ENCODE measurements around the gene OPA1.

The OPA1 gene

DNA sequence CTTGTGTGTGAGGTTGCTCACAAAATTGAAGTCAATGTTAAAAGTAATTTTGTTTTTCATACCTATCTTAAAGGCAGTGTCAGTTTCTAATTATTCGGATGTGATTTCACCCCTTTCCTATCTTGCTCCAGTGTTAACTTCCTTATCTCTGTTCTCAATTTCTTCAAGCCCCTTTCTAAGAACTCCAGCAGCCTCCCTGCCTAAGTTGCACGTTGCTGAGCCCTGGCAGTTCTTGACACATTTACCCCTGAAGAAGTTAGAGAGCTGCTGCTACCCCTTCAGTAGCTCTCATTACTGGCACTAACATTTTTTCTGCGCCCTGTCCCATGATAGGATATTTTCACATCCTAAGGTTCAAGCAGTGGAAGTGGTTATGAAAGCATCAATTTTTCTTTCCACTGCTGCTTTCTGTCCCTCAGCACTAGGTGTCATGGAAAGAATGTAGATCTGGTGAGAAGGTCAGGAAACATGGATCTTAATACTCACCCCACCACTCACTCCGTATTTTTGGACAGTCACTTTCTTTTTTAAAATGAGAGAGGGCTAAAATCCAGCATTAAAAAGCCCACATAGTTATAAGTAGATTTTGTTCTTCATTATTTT lies 62.9 kb downstream of the OPA1 start:
- no peak for DNase-seq (ENCODE audit: low spot score)

DNA sequence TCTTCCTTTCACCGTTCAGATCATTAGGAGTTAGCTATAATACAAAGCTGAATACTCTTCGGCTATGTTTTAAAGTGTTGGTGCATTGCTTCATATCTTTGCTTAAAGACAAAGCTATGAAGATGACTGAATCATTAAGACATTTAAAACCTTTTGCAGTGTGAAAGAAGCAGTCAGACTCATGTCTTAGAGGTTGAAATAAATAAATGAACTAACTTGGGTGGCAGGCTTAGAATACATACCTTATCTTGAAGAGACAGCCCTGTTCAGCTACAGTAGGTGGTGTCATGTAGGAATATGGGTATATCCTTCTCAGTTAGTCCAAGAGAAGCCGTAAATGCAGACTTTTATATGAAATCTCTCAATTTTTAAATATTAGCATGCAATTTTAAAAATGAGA lies 63.4 kb downstream of the OPA1 start:
- no peak for DNase-seq (ENCODE audit: low spot score)

DNA sequence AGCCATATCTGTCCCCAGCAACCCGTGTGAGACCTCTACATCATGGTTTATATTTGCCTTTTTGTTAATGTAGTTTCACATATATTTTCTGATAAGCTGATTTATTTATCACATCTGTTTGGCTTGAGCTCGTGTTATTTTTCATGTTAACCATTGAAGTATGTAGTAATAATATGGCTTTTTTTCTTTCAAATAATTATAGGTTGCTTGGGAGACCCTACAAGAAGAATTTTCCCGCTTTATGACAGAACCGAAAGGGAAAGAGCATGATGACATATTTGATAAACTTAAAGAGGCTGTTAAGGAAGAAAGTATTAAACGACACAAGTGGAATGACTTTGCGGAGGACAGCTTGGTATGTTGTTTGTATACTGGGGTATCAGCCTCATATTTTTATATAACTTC lies 63.9 kb downstream of the OPA1 start:
- DNase-seq (ENCODE audit: low spot score): no peak

DNA sequence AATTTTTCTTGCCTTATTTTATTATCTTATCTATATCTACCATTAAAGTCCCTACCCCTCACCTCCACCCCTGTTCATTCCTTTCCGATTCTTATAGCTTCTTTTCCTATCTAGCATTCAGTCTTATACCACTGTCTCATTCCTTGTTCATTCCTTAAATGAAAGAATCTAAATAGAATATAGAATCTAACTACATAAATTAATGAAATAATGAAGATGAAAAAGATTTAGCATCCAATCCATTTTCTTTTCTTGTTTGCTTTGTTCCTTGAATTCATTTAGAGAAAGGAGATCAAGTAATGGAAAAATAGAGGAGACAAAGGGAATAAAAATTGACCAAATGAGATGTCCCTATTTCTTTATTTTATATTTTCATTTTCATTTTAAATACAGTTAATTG lies 67.2 kb downstream of the OPA1 start:
- DNase-seq (ENCODE audit: low spot score): no peak

DNA sequence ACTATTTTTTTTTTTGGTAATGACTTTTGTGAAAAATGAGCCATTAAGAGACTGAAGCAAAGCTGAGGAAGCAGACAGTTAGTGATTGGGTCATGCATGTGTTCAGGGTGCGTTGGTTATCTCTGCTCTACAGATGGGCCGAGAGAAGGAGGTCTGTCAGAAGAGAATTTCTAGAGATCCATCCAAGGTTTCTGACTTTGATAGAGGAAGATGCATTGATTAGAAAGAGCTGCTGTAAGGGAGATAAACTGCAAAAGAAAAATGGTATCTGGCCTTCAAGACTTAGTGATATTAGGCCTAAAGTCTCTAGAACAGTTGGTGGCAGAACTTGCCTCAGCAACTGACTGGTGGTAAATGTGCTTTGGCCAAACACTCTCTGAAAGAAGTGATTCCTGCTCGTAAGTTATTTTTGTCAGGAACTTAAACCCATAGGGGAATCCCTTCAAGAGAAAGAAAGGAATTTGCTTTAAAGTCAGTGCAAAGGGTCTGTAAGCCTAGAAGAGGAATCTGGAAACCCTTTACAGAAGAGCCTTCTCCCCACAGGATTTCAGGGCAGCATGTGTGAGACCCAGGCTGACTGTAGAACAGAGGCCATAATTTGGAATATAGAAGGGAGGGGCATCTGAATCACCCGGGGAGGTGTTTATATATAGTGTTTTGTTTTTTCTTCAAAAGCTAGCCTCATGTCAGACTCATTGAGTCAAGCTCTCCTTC lies 67.8 kb downstream of the OPA1 start:
- DNase-seq (ENCODE audit: low spot score): no peak

DNA sequence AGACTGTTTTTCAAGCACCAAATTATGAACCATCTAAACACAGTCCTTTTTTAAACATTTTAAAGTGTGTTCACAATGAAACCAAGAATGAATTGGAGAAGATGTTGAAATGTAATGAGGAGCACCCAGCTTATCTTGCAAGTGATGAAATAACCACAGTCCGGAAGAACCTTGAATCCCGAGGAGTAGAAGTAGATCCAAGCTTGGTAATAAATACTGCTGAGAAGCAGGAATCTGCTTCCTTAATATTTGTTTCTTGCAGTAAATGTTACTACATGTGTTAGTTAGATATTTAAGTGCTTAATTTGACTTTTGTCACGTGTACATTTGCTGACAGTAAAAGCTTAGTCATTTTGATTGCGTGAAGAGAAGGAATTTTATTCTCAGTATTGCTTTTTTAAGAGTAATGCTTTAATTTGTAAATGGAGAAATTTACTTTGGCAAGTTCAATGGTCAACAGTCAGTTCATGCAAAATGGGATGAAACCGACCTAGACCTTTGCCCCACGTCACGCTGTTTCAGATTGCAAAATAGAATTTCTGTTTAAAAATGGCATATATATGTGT lies 69.8 kb downstream of the OPA1 start:
- DNase-seq (ENCODE audit: low spot score): no peak

DNA sequence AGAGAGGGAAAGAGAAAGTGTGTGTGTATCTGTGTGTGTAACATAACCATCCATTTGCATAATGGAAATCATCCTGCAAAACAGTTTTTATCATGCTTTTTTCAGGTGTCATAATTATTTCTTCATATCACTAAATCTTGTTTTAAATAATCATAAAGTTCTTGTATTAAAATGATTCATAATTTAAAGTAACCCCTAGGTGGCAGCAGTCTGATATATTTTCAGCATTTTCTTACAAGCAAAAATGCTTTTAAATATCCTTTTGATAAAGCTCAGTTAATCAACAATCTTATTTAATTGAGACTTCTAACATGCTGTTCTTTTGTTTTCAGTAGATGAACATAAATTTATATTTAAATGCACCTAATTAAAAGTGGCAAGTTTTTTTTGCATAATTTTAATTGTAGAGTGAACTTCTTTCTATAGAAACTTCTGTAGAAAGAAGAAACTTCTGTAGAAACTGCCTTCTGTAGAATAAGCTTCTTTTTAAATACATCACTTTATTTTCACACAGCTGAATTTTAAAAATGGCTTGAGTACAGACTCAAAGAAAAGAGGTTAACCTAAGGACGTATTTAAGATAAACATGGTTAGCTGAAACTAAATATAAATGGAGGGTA lies 72.5 kb downstream of the OPA1 start:
- peak; percentile 60 for DNase-seq (ENCODE audit: low spot score)

DNA sequence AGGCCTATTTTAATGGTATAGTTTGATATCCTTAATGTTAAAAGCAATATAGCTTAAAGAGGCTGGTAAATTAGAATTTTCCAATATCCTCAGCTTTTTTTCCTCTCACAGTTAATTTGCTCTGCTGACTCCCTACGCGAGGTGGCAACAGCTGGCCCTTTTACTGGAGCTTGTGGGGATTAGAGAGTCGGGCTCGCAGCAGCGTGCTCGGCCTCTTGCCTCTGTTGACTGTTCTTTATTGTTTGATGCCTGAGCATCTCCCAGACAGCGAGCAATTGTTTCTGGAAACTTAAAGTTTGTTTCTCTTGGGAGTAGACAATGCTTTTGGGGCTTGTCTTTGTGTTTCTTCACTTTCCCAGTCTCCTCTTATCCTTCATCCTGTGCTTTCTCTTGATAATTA lies 80.8 kb downstream of the OPA1 start:
- DNase-seq (ENCODE audit: low spot score): no peak

DNA sequence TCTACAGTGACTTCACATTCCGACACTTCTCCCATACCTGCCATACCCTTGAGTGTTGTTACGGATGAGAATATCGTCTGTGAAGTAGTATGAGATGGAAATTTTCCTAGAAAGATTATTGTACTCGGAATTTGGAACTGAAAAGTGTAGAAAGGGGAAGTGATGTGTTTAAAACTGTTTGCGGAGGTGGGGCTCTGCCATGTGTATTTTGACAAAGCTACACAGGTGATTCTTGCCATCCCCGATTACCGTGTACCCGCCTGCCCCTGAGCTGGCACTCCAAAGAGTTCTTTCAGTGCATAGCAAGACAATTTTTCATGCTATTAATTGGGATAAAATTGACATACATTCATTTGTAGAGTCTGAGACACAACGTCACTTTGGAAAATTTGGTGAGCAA lies 81.7 kb downstream of the OPA1 start:
- no peak for DNase-seq (ENCODE audit: low spot score)

DNA sequence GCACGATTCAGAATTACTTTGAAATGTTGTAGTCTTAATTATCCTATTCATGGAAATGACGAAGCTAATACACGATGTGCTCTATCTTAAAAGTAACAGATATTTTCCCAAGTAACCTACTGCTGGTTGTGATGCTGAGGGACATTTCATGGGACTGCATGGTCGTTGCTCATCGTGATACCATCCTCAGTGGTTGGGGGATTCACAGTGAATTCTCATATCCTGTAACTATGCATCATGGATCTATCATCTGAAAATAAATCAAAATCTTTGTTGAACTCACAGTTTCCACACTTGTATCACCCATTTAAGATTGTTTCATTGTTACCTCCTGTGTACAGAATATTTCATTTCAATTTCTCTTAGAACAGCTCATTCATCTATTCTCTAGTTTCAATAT lies 84.7 kb downstream of the OPA1 start:
- DNase-seq (ENCODE audit: low spot score): no peak

DNA sequence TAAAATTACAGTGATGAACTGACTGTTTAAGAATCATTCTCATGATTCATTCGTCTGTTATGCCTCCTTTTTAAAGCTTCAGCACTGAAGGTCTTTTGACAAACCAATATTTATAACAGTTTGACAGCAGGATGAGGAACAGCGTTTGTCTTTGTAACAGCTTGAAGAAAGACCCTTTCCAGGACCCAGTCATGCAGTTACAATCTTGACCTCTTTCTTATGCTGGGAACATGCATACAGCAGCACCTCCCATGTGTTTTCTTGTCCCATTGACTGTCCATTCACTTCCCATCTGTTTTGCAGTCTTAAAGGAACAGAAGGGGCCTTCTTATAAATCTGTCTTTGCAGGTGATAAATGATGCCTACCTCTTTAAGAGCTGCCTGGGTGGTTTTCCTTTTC lies 87.2 kb downstream of the OPA1 start:
- no peak for DNase-seq (ENCODE audit: low spot score)

DNA sequence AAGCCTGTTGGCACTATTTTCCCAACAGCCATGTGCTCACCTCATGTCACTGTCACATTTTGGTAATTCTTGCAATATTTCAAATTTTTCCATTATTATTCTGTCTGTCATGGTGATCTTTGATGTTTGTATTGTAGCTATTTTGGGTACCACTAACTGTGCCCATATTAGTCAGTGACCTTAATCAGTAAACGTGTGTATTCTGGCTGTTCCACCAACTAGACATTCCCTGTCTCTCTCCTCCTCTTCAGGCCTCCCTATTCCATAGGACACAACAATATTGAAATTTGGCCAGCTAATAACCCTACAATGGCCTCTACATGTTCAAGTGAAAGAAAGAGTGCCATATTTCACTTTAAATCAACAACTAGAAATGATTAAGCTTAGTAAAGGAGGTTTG lies 88.6 kb downstream of the OPA1 start:
- no peak for DNase-seq (ENCODE audit: low spot score)

DNA sequence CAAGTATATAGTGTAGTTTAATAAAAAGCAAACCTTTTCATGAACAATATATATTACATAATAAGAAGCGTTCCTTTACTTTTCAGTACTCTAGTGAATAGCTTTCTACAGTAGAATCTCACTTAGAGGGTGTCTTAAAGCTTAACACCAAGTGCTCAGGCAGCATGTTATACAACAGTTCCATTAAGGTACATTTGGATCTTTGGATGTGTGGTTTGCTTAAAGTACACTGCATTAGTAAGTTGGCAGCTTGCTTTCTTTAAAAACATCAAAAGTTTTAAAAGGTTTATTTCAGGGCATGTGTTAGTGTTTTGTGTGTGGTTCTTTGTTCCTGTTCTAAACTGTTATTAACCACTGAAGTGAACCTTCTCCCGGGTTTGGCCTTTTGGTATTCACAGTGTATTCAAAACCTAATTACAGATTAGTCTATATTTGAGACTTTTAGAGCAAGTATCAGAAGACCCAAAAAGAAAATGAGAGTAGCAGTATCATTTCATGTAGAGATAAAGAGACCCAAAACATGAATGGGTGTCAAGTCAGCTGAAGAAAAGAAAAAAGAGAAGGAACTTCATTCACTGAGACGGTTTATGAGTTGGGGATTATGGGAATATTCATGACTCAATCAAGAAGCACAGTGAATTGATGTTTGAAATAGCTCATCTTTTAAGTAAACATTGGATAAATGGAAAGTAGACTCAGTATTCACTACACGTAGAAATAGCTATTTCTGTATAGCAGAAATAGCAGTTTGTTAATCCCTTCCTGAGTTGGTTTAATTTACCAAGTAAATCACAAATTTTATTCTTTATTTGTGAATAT lies 93.9 kb downstream of the OPA1 start:
- DNase-seq (ENCODE audit: low spot score): no peak

DNA sequence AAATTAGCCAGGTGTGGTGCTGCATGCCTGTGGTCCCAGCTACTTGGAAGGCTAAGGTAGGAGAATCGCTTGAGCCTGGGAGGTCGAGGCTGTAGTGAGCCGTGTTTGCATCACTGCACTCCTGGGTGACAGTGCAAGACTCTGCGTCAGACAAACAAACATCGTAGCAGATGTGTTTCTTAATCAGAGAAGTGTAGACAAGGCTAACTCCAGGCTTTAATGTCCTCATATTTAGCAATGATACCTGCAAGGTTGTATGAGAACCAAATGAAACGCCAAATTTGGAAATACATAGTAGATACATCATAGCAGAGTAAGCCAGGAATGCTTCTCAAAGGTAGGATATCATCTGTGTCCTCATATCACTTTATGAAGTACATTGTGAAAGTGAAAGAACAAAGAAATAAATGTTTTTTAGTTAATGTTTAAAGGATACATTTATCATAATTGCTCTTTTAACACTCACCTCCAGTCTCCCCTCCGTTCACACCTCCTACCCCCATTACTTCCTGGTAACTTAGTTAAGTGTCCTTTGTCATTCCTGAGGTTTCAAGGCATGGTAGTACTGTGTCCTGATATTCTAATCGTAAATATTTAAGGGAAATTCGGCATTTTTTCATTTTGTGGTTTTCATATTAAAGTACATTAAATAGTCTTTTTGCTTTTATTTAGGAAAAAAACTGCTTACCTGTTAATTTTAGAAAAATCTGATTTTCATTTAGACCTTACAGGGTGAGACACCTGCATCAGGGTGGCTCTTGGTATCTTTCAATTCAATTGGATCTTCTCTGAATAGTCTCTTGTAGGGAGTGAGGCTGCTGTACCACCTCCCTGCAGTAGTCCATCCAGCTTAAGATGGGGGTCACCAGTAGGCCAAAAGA lies 96.1 kb downstream of the OPA1 start:
- DNase-seq (ENCODE audit: low spot score): no peak

DNA sequence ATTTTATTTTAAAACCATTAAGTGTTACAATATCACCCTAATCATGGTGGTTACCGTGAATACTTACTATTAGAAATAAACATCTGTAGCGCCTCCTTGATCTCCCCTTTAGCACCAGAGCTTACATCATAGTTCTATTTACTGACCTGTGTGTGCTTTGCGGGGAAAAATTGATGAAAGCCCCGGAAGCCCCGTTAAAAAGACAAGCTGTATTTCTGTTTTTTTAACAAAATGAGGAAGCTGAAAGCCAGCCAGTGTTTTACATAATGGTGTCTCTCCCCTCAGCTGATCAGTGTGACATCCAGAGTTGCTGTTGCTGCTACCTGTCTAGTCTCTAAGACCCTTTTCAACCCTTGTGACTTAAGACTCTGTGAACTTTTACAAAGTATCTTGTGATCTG lies 100.8 kb downstream of the OPA1 start:
- no peak for DNase-seq (ENCODE audit: low spot score)

DNA sequence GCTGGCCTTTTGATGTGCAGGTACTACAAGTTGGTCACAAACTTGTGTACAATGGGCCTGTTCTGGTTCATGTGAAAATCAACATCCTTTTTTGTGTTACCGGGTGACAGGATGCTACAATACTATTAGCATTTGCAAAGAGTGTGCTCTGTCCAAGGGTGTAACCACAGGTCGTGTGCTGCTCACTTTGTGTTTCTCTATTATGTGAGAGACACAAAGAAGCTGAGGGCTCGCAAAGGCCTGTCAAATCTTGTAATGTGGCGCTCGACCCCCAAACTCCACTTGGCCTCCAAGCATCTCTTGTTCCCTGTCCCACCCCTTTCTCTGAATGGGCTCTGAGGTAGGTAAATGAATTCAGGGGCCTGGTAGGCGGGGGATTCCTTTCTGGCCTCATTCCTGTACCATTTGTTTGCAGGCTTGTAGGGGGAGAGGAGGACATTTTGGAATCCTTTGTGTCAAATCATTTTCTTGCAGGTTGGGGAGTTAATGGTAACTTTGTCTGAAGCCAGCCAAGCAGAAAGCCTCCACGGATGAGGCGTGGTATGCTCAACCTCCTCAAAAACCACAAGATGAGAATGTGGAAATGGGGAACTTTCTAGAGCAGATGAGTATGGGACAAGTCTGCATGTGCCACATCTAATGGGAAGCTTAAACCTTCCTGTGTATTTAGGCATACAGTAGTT lies 109.1 kb downstream of the OPA1 start:
- no peak for DNase-seq (ENCODE audit: low spot score)

DNA sequence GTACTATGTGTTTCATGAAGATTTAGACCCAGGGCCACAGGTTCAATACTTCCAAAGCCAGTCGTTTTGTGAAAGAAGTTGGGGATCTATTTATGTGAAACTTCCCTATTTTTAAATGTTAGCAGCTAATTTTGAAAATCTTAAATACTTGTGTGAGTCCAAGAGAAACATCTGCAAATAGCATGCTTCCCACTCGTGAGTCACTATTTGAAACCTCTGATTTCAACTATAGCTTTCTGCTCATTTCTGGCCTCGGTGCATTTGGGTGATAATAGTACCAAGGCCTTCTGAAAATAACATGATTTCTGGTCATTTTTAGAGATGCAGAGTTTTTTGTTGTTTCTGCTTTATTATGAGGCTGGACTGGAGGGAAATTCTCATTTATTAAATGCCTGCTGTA lies 110.0 kb downstream of the OPA1 start:
- no peak for DNase-seq (ENCODE audit: low spot score)

DNA sequence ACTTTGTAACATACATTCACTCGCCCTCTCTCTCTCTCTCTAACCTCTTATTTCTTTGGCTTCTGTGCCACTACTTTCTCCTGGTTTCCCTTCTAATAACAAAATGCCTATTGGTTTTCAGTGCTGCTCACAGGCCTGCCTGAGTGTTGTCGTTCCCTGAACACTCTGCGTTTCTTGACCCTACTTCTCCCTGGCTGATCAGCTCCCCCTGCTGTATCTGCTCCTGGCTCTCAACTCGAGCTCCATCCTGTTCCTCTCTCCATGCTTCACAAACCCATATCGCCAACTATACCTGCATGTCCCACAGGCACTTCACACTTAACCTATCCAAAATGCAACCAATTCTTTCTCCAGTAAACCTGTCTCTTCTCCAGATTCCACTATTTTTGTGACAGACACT lies 111.4 kb downstream of the OPA1 start:
- DNase-seq (ENCODE audit: low spot score): no peak

DNA sequence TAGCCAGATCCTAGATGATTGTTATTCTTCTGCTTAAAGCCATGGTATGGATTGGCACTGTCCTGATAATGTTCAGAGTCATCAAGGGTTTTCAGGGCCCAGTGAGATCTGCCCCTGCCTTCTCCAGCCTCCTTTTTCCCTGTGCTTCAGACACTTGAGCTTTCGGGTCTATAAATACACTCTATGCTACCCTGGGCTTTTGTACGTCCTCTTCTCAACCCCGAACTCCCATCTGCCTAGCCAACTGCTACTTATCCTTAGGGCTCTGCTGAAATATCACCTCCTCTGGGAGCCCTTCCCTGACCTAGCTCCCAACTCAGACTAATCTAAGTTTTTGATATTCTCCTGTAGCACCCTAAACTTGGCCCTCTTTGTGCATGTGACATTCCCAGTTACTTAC lies 115.3 kb downstream of the OPA1 start:
- no peak for DNase-seq (ENCODE audit: low spot score)

DNA sequence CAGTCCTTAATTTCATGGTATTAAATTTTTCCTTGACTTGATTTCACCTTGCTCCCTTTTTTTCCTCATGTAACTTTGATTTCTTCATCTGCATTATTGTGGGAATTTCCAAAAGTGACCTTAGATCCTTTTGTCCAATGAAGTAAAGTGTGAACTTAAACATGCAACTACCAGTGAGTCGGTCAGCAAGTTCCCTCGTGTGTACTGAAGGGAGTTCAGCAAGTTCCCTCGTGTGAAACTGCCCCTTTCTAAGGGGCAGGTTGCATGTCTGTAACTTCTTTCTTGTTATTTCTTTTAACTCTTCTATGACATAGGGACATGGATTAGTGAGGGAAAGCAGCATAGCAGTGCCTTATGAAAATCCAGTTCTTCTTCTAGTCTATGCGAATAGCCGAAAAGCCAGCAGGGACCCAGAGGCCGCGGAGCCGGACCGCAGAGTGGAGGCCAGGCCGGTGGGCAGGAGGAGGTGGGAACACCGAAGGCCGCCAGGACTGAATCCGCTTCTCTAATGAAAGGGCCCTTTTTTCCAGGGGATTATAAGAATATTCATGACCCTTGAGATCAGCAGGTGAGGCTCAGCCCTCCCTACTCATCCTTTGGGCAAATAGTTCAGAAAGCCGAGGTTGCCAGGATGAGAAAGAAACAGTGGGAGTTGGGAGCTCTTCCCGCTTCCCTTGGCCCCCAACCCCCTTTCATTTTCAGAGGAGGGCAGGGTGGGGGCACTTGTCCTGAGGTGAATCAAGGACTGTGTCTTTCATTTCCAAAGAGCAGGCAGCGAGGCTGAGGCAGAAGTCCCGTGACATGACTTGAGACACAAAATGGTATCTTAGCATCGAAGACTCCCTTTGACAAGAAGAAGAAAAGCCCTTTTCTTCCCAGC lies 117.5 kb downstream of the OPA1 start:
- DNase-seq (ENCODE audit: low spot score): no peak

Measured in RKO (cell line).